CD1c-positive myeloid dendritic cell (primary cell): Measurements from ENCODE around the gene AK2.
"Not testable (repeated sequence)": the region's sequence is repeated elsewhere in the genome, so short reads cannot be mapped to it uniquely, and the experiment has no call there.

Source experiments
- DNase-seq: peaks from one replicate; pipeline ENCODE4 v3.0.0-alpha.2; 2016; ENCODE audit errors: extremely low spot score

AK2 gene

GRCh38 chr1:33050221-33051076 lies 13.8 kb upstream of the AK2 start:
- peak; percentile 89 for DNase-seq

GRCh38 chr1:33049371-33049770 lies 12.7 kb upstream of the AK2 start:
- DNase-seq = peak; percentile 88

- peak; percentile 38 for DNase-seq
Observed at GRCh38 chr1:33048426-33048825, 11.7 kb upstream of the AK2 start.

GRCh38 chr1:33047839-33048305 lies 11.2 kb upstream of the AK2 start:
- DNase-seq = no peak

- DNase-seq = no peak
Observed at GRCh38 chr1:33047290-33047689, 10.6 kb upstream of the AK2 start.

- not testable (repeated sequence) for DNase-seq
Observed at GRCh38 chr1:33046234-33046633, 9.6 kb upstream of the AK2 start.

- peak; percentile 57 for DNase-seq
Observed at GRCh38 chr1:33045814-33046213, 9.1 kb upstream of the AK2 start.

GRCh38 chr1:33045246-33045645 lies 8.6 kb upstream of the AK2 start:
- no peak for DNase-seq

GRCh38 chr1:33043267-33044092 lies 6.8 kb upstream of the AK2 start:
- no peak for DNase-seq

- no peak for DNase-seq
Observed at GRCh38 chr1:33042831-33043230, 6.1 kb upstream of the AK2 start.

GRCh38 chr1:33041026-33041425 lies 4.3 kb upstream of the AK2 start:
- no peak for DNase-seq

GRCh38 chr1:33039840-33040239 lies 3.2 kb upstream of the AK2 start:
- peak; percentile 87 for DNase-seq

- peak; percentile 33 for DNase-seq
Observed at GRCh38 chr1:33036051-33036525, 595 bp downstream of the AK2 start.

- DNase-seq = peak; percentile 51
Observed at GRCh38 chr1:33032126-33032869, 4.4 kb downstream of the AK2 start.

GRCh38 chr1:33031506-33031905 lies 5.2 kb downstream of the AK2 start:
- peak; percentile 75 for DNase-seq

- DNase-seq = no peak
Observed at GRCh38 chr1:33030575-33030974, 6.1 kb downstream of the AK2 start.

- DNase-seq = no peak
Observed at GRCh38 chr1:33029921-33030320, 6.8 kb downstream of the AK2 start.

- no peak for DNase-seq
Observed at GRCh38 chr1:33029209-33029608, 7.5 kb downstream of the AK2 start.

GRCh38 chr1:33025761-33026160 lies 10.9 kb downstream of the AK2 start:
- DNase-seq = no peak

GRCh38 chr1:33025180-33025569 lies 11.5 kb downstream of the AK2 start:
- DNase-seq = no peak

- peak; percentile 47 for DNase-seq
Observed at GRCh38 chr1:33024430-33025179, 12.1 kb downstream of the AK2 start.
